Lung (tissue), 12 donors: ENCODE measurements around the gene MAML3. TPM values are rescaled to one million over a fixed set of nuclear protein-coding genes. Genes with fewer than 3 reads are reported as not detected.
A peak's percentile ranks its signal among the peaks of the same experiment; 100 is the strongest.

Experiments
- ATAC-seq: fragments of 200-7000 bp; cut with Tn5 transposase; one replicate; pipeline ENCODE4 v1.9.1; 2020; ENCODE audit warnings: moderate number of reproducible peaks; ENCODE audit not compliant: insufficient read depth, low FRiP score
- DNase-seq, 3 donors: peaks; one replicate each; pipeline ENCODE4 v3.0.0-alpha.2; 2013 to 2017
- H3K27ac ChIP-seq, 2 donors: one replicate each; pipeline ENCODE4 v1.5.1; 2013; ENCODE audit warnings: mild to moderate bottlenecking in 2 of 2, moderate library complexity in 2 of 2, control low read depth in 1 of 2, inconsistent platforms in 1 of 2, low read depth in 1 of 2, low read length in 1 of 2
- H3K27me3 ChIP-seq, 3 donors: one replicate each; pipeline ENCODE4 v1.5.1; 2013; ENCODE audit warnings: low read length in 2 of 3; ENCODE audit not compliant: control insufficient read depth in 3 of 3, insufficient read depth in 3 of 3
- H3K36me3 ChIP-seq, 4 donors: one replicate each; pipeline ENCODE4 v1.5.1; 2013; ENCODE audit warnings: low read length in 4 of 4, mild to moderate bottlenecking in 1 of 4, moderate library complexity in 1 of 4; ENCODE audit not compliant: control insufficient read depth in 4 of 4, insufficient read depth in 4 of 4
- H3K4me1 ChIP-seq, 5 donors: one replicate each; pipeline ENCODE4 v1.5.1; 2013; ENCODE audit warnings: low read length in 5 of 5, mild to moderate bottlenecking in 2 of 5, moderate library complexity in 1 of 5; ENCODE audit not compliant: control insufficient read depth in 5 of 5, insufficient read depth in 5 of 5
- H3K4me3 ChIP-seq: one replicate; pipeline ENCODE4 v1.5.1; 2013; ENCODE audit warnings: mild to moderate bottlenecking, control low read depth, moderate library complexity
- H3K9ac ChIP-seq, 2 donors: one replicate each; pipeline ENCODE4 v1.5.1; 2013; ENCODE audit warnings: low read length in 2 of 2, control low read depth in 1 of 2; ENCODE audit not compliant: insufficient read depth in 1 of 2
- H3K9me3 ChIP-seq, 4 donors: one replicate each; pipeline ENCODE4 v1.5.1; 2013; ENCODE audit warnings: low read length in 3 of 4, mild to moderate bottlenecking in 1 of 4, moderate library complexity in 1 of 4; ENCODE audit not compliant: control insufficient read depth in 4 of 4, insufficient read depth in 3 of 4
- WGBS, 2 donors: extraction: QIAGEN DNeasy Blood & Tissue Kit; methylation state at CpG; one replicate each; pipeline ENCODE4 v1.1.7; 2013; 5-methylcytosine and 5-hydroxymethylcytosine counted together
- polyA plus RNA-seq, 2 donors: library from polyadenylated mRNA; stranded (reverse); fragments of 200-250 nt; gene quantifications; one replicate each; pipeline ENCODE4 v1.2.1, GENCODE V29; 2013
- total RNA-seq, 2 donors: library from RNA; depleted of rRNA in 1 of 2; stranded (reverse); fragments of >200 nt in 1 of 2; gene quantifications; one replicate each; pipeline ENCODE4 v1.2.1, GENCODE V29; 2014 to 2021
- TF ChIP-seq, protein P1 (sequence below): IDR thresholded peaks from 2 replicates; pipeline ENCODE4 v1.5.1; 2012; ENCODE audit warnings: mild to moderate bottlenecking; ENCODE audit errors: control extremely low read depth, extremely low read depth
- donor health status: control.
- donor health status: control.
- donor health status: Bipolar disorder and iron deficiency.
- donor health status: healthy.
- donor health status: DM: yes; HTN: yes; CAD: no.

The MAML3 gene
- total and polyA plus RNA-seq, 4 donors: 3.0 to 16.4 (median 8.5) TPM

GRCh38 chr4:139718833-139719232 lies 435.2 kb downstream of the MAML3 start:
- Histone ChIP-seq H3K9ac (no peak overlapping the region), H3K4me1 (peaks cover 0 to 8% (median 2%) of the 10 kb centered on the region in 5 donors), H3K9me3 (no peaks in the 10 kb centered on the region), H3K27me3 (no peaks in the 10 kb centered on the region), H3K36me3 (peaks cover 0 to 21% (median 16%) of the 10 kb centered on the region in 4 donors), H3K27ac (no peak overlapping the region), H3K4me3 (no peak overlapping the region)
- ATAC-seq (no peak), DNase-seq (no peak)
- WGBS, 2 donors: 90 to 94% methylated on average over 10 of the region's 10 CpGs
- TF ChIP-seq, protein P1, sequence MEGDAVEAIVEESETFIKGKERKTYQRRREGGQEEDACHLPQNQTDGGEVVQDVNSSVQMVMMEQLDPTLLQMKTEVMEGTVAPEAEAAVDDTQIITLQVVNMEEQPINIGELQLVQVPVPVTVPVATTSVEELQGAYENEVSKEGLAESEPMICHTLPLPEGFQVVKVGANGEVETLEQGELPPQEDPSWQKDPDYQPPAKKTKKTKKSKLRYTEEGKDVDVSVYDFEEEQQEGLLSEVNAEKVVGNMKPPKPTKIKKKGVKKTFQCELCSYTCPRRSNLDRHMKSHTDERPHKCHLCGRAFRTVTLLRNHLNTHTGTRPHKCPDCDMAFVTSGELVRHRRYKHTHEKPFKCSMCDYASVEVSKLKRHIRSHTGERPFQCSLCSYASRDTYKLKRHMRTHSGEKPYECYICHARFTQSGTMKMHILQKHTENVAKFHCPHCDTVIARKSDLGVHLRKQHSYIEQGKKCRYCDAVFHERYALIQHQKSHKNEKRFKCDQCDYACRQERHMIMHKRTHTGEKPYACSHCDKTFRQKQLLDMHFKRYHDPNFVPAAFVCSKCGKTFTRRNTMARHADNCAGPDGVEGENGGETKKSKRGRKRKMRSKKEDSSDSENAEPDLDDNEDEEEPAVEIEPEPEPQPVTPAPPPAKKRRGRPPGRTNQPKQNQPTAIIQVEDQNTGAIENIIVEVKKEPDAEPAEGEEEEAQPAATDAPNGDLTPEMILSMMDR: no peak

DNA sequence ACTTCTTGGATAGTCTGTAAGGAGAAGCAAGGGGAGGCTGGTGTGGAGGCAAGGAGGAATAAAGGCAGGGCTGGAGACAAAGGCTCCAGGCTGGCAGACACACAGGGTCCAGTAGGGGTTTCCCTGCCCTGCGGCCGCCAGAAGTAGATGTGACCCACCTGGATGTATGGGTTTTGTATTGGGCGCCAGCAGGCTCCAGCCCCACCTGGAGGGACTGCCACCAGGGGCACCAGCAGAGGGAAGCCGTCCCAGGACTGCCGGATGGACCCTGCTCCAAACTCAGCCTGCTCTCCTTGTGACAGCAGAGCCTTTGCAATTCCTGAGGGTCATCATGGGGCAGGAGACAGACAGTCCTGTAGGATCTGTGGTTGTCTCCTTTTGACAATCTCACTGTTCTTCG lies 435.6 kb downstream of the MAML3 start:
- 95 to 99% methylated on average over 6 of the region's 6 CpGs for WGBS, 2 donors
- H3K9me3 ChIP-seq: no peaks in the 10 kb centered on the region
- no peaks in the 10 kb centered on the region for H3K27me3 ChIP-seq
- TF ChIP-seq, protein P1: no peak
- ATAC-seq (no peak), DNase-seq (no peak)
- peaks cover 0 to 21% (median 16%) of the 10 kb centered on the region in 4 donors for H3K36me3 ChIP-seq
- no peak overlapping the region for H3K27ac ChIP-seq
- H3K4me1 ChIP-seq: peaks cover 0 to 8% (median 2%) of the 10 kb centered on the region in 5 donors
- H3K9ac ChIP-seq: no peak overlapping the region
- H3K4me3 ChIP-seq: no peak overlapping the region

DNA sequence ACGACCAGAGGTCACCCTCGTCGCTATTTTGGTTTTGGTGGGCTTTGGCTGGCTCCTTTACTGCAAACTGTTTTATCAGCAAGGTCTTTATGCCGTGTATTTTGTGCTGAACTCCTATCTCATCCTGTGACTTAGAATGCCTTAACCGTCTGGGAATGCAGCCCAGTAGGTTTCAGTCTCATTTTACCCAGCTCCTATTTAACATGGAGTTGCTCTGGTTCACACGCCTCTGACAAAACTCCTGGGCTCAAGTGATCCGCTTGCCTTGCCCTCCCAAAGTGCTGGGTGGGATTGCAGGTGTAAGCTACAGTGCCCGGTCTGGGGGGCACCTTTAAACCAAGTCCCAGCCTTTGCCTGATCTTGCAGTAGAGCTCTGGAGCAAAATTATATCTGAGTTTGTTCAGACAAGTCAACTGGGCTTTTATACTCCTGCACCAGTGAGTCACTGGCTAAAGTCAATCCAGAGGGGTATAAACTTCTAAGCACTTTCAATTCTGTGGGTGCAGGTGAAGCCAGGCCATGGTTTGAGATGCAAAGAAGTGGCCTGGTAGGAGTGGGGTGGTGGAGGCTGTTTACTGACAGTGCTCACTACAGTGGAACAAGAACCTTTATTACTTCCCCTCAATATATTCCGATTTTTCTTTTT lies 438.1 kb downstream of the MAML3 start:
- TF ChIP-seq, protein P1: no peak
- Histone ChIP-seq H3K9me3 (no peaks in the 10 kb centered on the region), H3K36me3 (peaks cover 0 to 21% (median 16%) of the 10 kb centered on the region in 4 donors), H3K4me3 (no peak overlapping the region), H3K27me3 (no peaks in the 10 kb centered on the region), H3K9ac (no peak overlapping the region), H3K4me1 (peaks cover 0 to 8% (median 2%) of the 10 kb centered on the region in 5 donors), H3K27ac (peak overlapping the region in 1 of 2 donors; percentile 54)
- WGBS, 2 donors: 84 to 94% methylated on average over 9 of the region's 9 CpGs
- ATAC-seq (no peak), DNase-seq (no peak)
